Left kidney (tissue), 1 donor: ENCODE data around the gene CCDC186. TPM values are rescaled to one million over a fixed set of nuclear protein-coding genes. Genes with fewer than 3 reads are reported as not detected.

ENCODE experiments used
- polyA plus RNA-seq: library from polyadenylated mRNA; unstranded; fragments of 120-200 nt; gene quantifications from one replicate; pipeline ENCODE4 v1.2.1, GENCODE V29; 2013; ENCODE audit not compliant: insufficient read length

The CCDC186 gene
- polyA plus RNA-seq, 1 donor, result 33.9 TPM

Other genes starting within 250 kb of the CCDC186 start
- gene ADRB1, start 130.3 kb downstream of the CCDC186 start, polyA plus RNA-seq, result 0.12 TPM
- gene TDRD1, start 5.2 kb upstream of the CCDC186 start, polyA plus RNA-seq, result 0.05 TPM
- 2.3 TPM for gene VWA2, start 65.1 kb upstream of the CCDC186 start, polyA plus RNA-seq
- gene AFAP1L2, start 230.3 kb upstream of the CCDC186 start, polyA plus RNA-seq, result 39.1 TPM